NB4 (cell line): ENCODE measurements around the gene KLF16.

ENCODE experiments used
- CTCF ChIP-seq: IDR thresholded peaks from one replicate; pipeline ENCODE4 v1.5.1; 2012; ENCODE audit warnings: low read depth, low read length
- POLR2A ChIP-seq: IDR thresholded peaks from 2 replicates; pipeline ENCODE4 v1.6.1; 2011; ENCODE audit warnings: mild to moderate bottlenecking; ENCODE audit not compliant: insufficient read length; ENCODE audit errors: extremely low read depth

- no peak for TF ChIP-seq CTCF
- no peak for TF ChIP-seq POLR2A
These were observed 48.6 kb upstream of the KLF16 start for GRCh38 chr19:1911995-1912394.
